Thymus (tissue), 11 donors: Measurements from ENCODE around the gene DACH2. TPM values are rescaled to one million over a fixed set of nuclear protein-coding genes. Genes with fewer than 3 reads are reported as not detected.

Experiments used
- DNase-seq, 9 donors: peaks; one replicate each; pipeline ENCODE4 v3.0.0-alpha.2; 2013; ENCODE audit warnings: low spot score in 9 of 9, low read depth in 6 of 9, missing footprints in 1 of 9
- H3K27ac ChIP-seq, 2 donors: one replicate each; pipeline ENCODE4 v1.5.1; 2013; ENCODE audit warnings: control low read depth in 1 of 2, low read depth in 1 of 2, low read length in 1 of 2, mild to moderate bottlenecking in 1 of 2, moderate library complexity in 1 of 2
- H3K27me3 ChIP-seq, 2 donors: one replicate each; pipeline ENCODE4 v1.5.1; 2013; ENCODE audit warnings: low read length in 1 of 2; ENCODE audit not compliant: control insufficient read depth in 2 of 2, insufficient read depth in 1 of 2
- H3K36me3 ChIP-seq, 2 donors: one replicate each; pipeline ENCODE4 v1.5.1; 2013; ENCODE audit warnings: low read length in 1 of 2, mild to moderate bottlenecking in 1 of 2, moderate library complexity in 1 of 2; ENCODE audit not compliant: control insufficient read depth in 2 of 2, insufficient read depth in 2 of 2
- H3K4me1 ChIP-seq, 2 donors: one replicate each; pipeline ENCODE4 v1.5.1; 2013; ENCODE audit warnings: low read length in 2 of 2; ENCODE audit not compliant: control insufficient read depth in 2 of 2, insufficient read depth in 2 of 2
- H3K4me3 ChIP-seq, 2 donors: one replicate each; pipeline ENCODE4 v1.5.1; 2013; ENCODE audit warnings: low read length in 2 of 2, control low read depth in 1 of 2, mild to moderate bottlenecking in 1 of 2
- H3K9me3 ChIP-seq, 2 donors: one replicate each; pipeline ENCODE4 v1.5.1; 2013; ENCODE audit warnings: low read length in 1 of 2, mild to moderate bottlenecking in 1 of 2; ENCODE audit not compliant: control insufficient read depth in 2 of 2, insufficient read depth in 1 of 2
- WGBS: extraction: QIAGEN DNeasy Blood & Tissue Kit; methylation state at CpG from one replicate; pipeline ENCODE4 v1.1.7; 2013; 5-methylcytosine and 5-hydroxymethylcytosine counted together
- polyA plus RNA-seq: library from polyadenylated mRNA; stranded (reverse); fragments of 200-250 nt; gene quantifications from one replicate; pipeline ENCODE4 v1.2.3, GENCODE V29; 2013
- total RNA-seq: library from RNA; stranded (reverse); fragments of 120-200 nt; gene quantifications from one replicate; pipeline ENCODE4 v1.2.4, GENCODE V29; 2013
- donor health status: healthy.

DACH2 gene
- total and polyA plus RNA-seq, 2 donors: 0.05 to 0.09 TPM

DNA sequence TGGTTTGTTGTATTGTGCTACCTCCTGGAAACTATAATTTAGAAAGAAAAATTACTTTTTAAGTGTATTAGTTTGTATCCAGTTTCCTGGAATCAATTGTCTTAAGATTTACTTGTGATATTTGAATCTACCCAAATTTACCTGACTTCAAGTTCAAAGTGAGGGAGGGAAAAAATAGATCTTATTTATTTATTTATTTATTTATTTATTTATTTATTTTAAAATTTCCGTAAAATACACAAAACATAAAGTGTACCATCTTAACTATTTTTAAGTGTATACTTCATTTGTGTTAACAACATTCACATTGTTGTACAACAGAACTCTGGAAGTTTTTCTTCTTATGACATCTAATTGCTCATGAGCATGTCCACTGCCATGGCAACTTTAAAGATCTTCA lies 356.0 kb downstream of the DACH2 start:
- Histone ChIP-seq H3K4me3 (no peak overlapping the region), H3K27me3 (no peaks in the 10 kb centered on the region), H3K4me1 (no peaks in the 10 kb centered on the region), H3K27ac (no peak overlapping the region), H3K36me3 (no peaks in the 10 kb centered on the region), H3K9me3 (no peaks in the 10 kb centered on the region)
- no peak for DNase-seq
- WGBS: 91% methylated on average over 1 of the region's 1 CpG

- no peaks in the 10 kb centered on the region for H3K4me1 ChIP-seq
- H3K27me3 ChIP-seq: no peaks in the 10 kb centered on the region
- H3K27ac ChIP-seq: no peak overlapping the region
- no peak overlapping the region for H3K4me3 ChIP-seq
- H3K9me3 ChIP-seq: no peaks in the 10 kb centered on the region
- H3K36me3 ChIP-seq: no peaks in the 10 kb centered on the region
- no peak for DNase-seq
- WGBS: 46% methylated on average over 2 of the region's 2 CpGs
Observed at GRCh38 chrX:86507331-86507730, 359.1 kb downstream of the DACH2 start.

GRCh38 chrX:86579777-86580176 lies 431.5 kb downstream of the DACH2 start:
- Histone ChIP-seq H3K4me3 (no peak overlapping the region), H3K27me3 (no peaks in the 10 kb centered on the region), H3K9me3 (peaks cover 0 to 3% of the 10 kb centered on the region in 2 donors), H3K36me3 (no peaks in the 10 kb centered on the region), H3K27ac (no peak overlapping the region), H3K4me1 (no peaks in the 10 kb centered on the region)
- no peak for DNase-seq
- 78% methylated on average over 4 of the region's 4 CpGs for WGBS

GRCh38 chrX:86604607-86605006 lies 456.4 kb downstream of the DACH2 start:
- no peaks in the 10 kb centered on the region for H3K4me1 ChIP-seq
- H3K27me3 ChIP-seq: no peaks in the 10 kb centered on the region
- 44% methylated on average over 2 of the region's 2 CpGs for WGBS
- H3K9me3 ChIP-seq: no peaks in the 10 kb centered on the region
- no peaks in the 10 kb centered on the region for H3K36me3 ChIP-seq
- DNase-seq: no peak
- no peak overlapping the region for H3K27ac ChIP-seq
- H3K4me3 ChIP-seq: no peak overlapping the region

GRCh38 chrX:86696951-86697350 lies 548.7 kb downstream of the DACH2 start:
- H3K36me3 ChIP-seq: no peaks in the 10 kb centered on the region
- no peaks in the 10 kb centered on the region for H3K9me3 ChIP-seq
- DNase-seq: no peak
- 83% methylated on average over 1 of the region's 1 CpG for WGBS
- no peak overlapping the region for H3K4me3 ChIP-seq
- no peaks in the 10 kb centered on the region for H3K27me3 ChIP-seq
- H3K27ac ChIP-seq: no peak overlapping the region
- H3K4me1 ChIP-seq: no peaks in the 10 kb centered on the region

DNA sequence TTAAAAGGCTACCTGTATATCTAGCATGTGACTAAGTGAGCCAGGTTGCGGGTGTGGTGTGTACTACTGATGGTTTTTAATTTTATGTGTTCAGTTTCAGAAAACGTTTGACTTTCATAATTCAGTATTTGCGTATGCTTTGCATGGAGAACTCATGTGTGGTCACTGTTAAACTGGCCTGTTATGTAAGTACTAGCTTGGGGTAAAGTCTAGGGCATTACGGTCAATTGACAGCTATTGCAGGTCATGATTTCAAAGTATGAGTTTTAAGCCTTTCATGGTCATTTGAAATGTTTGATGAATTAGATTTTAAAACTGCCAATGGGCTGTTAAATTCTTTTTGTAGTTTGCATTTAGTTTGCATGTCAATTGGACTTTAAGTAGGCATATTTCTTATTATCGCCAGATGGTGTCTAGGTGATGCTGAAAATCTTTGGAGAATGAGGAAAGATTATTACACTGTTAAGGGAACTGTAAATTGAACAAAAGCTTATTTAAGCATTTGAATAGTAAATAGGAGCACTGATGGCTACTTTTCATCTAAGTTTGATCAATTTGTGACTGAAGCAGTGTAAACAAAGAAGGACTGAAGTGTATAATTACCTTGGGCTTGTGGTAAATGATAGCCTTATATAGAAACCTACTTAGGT lies 563.4 kb downstream of the DACH2 start:
- Histone ChIP-seq H3K9me3 (no peaks in the 10 kb centered on the region), H3K27me3 (no peaks in the 10 kb centered on the region), H3K27ac (no peak overlapping the region), H3K4me1 (no peaks in the 10 kb centered on the region), H3K36me3 (no peaks in the 10 kb centered on the region), H3K4me3 (no peak overlapping the region)
- 90% methylated on average over 5 of the region's 5 CpGs for WGBS
- DNase-seq: no peak

GRCh38 chrX:86714441-86714840 lies 566.2 kb downstream of the DACH2 start:
- Histone ChIP-seq H3K27ac (no peak overlapping the region), H3K27me3 (no peaks in the 10 kb centered on the region), H3K4me3 (no peak overlapping the region), H3K36me3 (no peaks in the 10 kb centered on the region), H3K4me1 (no peaks in the 10 kb centered on the region), H3K9me3 (no peaks in the 10 kb centered on the region)
- DNase-seq: no peak
- WGBS: 68% methylated on average over 1 of the region's 1 CpG

GRCh38 chrX:86724277-86724676 lies 576.0 kb downstream of the DACH2 start:
- no peaks in the 10 kb centered on the region for H3K36me3 ChIP-seq
- H3K27me3 ChIP-seq: no peaks in the 10 kb centered on the region
- H3K9me3 ChIP-seq: no peaks in the 10 kb centered on the region
- H3K4me3 ChIP-seq: no peak overlapping the region
- no peak for DNase-seq
- H3K4me1 ChIP-seq: no peaks in the 10 kb centered on the region
- H3K27ac ChIP-seq: no peak overlapping the region
- WGBS: 87% methylated on average over 3 of the region's 3 CpGs

DNA sequence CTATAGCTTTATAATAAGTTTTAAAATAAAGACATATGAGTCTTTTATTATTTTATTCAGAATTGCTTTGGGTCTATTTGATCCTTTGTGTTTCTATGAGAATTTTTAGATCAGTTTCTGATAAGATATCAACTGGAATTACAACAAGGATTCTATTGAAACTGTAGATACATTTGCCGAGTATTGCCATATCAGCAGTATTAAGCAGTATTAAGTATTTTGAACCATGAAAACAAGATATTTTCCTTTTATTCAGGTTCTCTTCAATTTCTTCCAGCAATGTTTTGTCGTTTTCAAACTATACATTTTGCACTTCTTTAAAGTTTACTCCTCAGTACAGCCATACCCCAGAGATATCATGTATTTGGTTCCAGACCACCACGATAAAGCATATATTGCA lies 598.8 kb downstream of the DACH2 start:
- Histone ChIP-seq H3K4me3 (no peak overlapping the region), H3K27ac (no peak overlapping the region), H3K36me3 (no peaks in the 10 kb centered on the region), H3K9me3 (no peaks in the 10 kb centered on the region), H3K27me3 (no peaks in the 10 kb centered on the region), H3K4me1 (no peaks in the 10 kb centered on the region)
- DNase-seq: no peak
- 85% methylated on average over 3 of the region's 3 CpGs for WGBS

DNA sequence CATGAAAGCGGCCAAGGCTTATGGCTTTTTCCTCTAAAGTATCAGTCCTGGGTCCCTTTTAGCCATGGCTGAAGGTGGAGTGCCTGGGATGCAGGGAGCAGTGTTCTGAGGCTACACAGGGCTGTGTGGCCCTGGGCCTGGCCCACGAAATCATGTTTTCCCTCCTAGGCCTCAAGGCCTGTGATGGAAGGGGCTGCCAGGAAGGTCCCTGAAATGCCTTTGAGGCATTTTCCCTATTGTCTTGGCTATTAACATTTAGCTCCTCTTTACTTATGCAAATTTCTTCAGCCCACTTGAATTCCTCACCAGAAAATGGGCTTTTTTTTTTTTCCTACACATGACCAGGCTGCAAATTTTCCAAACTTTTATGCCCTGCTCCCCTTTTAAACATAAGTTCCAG lies 657.0 kb downstream of the DACH2 start:
- DNase-seq: no peak
- no peaks in the 10 kb centered on the region for H3K27me3 ChIP-seq
- 74% methylated on average over 2 of the region's 2 CpGs for WGBS
- no peaks in the 10 kb centered on the region for H3K4me1 ChIP-seq
- no peaks in the 10 kb centered on the region for H3K9me3 ChIP-seq
- no peak overlapping the region for H3K27ac ChIP-seq
- H3K36me3 ChIP-seq: no peaks in the 10 kb centered on the region
- no peak overlapping the region for H3K4me3 ChIP-seq
